H7 (cell line): ENCODE data around the gene ABI3. TPM values are rescaled to one million over a fixed set of nuclear protein-coding genes. Genes with fewer than 3 reads are reported as not detected.
"Not testable (repeated sequence)": the region's sequence is repeated elsewhere in the genome, so short reads cannot be mapped to it uniquely, and the experiment has no call there.

Experiments
- DNase-seq: peaks from one replicate; pipeline ENCODE4 v3.0.0; 2012
- H3K27me3 ChIP-seq: 2 replicates; pipeline ENCODE4 v1.6.0; 2011; ENCODE audit warnings: mild to moderate bottlenecking, low read length; ENCODE audit not compliant: control insufficient read depth, insufficient read depth
- H3K36me3 ChIP-seq: replicated peaks from 2 replicates; pipeline ENCODE4 v1.5.1; 2011; ENCODE audit warnings: low read length; ENCODE audit not compliant: control insufficient read depth, insufficient read depth
- H3K4me3 ChIP-seq: 2 replicates; pipeline ENCODE4 v1.5.1; 2011; ENCODE audit warnings: low read depth, mild to moderate bottlenecking, control low read depth, low read length, moderate library complexity; ENCODE audit not compliant: insufficient read depth
- total RNA-seq: library from RNA; depleted of rRNA; stranded (reverse); fragments of >200 nt; shearing (Covaris generic); gene quantifications from 2 replicates; pipeline ENCODE4 v1.2.3, GENCODE V29; 2014

ABI3 gene
- total RNA-seq, 1 experiment from 2014 or later: 2.7 TPM

GRCh38 chr17:49242813-49243212 lies 32.3 kb downstream of the ABI3 start:
- no peak for DNase-seq
- Histone ChIP-seq H3K27me3 (no peaks in the 10 kb centered on the region), H3K4me3 (no peak overlapping the region), H3K36me3 (no peaks in the 10 kb centered on the region)

GRCh38 chr17:49244839-49245238 lies 34.3 kb downstream of the ABI3 start:
- H3K36me3 ChIP-seq: no peaks in the 10 kb centered on the region
- no peak overlapping the region for H3K4me3 ChIP-seq
- H3K27me3 ChIP-seq: no peaks in the 10 kb centered on the region
- DNase-seq: no peak

DNA sequence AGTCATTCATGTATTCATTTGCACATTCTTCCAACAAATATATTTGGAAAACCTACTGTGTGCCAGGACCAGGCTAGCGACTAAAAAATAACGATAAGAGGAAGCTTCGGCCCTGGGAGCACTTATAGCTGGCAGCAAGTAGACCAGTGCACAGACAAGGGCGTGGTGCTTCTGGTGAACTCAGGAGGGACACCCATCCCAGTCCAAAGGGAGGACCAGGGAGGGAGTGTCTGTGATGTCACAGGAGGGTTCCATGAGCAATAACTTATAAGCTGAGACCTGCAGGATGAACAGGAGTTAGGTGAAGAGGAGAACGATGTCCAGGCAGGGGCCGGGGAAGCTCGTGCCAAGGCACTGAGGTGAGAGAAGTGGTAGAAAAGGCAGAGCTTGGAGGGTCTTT lies 37.4 kb downstream of the ABI3 start:
- Histone ChIP-seq H3K36me3 (no peaks in the 10 kb centered on the region), H3K27me3 (no peaks in the 10 kb centered on the region)
- DNase-seq: no peak

DNA sequence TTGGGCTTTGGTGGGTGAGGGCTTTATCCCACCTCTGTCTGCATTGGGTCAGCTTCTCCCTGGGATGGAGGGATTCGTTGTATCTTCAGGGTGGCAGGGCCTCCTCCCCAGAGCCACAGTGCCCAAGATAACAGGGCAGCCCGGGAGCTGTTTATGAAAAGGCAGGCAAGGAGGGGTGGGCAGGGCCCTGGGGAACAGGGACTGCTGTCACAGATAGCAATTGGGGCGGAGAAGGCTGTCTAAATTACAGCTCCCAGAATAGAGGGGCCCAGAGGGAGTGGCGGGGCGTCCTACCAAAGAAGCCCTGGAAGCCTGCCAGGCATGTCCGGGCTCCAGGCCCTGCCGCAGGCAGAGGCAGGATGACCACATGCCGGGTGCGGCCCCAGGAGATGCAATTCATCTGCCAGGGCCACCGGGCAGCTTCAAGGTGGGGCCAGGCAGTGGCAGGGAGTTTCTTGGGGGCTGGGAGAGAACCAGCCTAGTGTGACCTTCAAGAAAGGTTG lies 38.8 kb downstream of the ABI3 start:
- Histone ChIP-seq H3K27me3 (no peaks in the 10 kb centered on the region), H3K36me3 (no peaks in the 10 kb centered on the region), H3K4me3 (no peak overlapping the region)
- peak; percentile 45 for DNase-seq

More for the DNA sequence above, 37.4 kb downstream of the ABI3 start:
- no peak overlapping the region for H3K4me3 ChIP-seq

DNA sequence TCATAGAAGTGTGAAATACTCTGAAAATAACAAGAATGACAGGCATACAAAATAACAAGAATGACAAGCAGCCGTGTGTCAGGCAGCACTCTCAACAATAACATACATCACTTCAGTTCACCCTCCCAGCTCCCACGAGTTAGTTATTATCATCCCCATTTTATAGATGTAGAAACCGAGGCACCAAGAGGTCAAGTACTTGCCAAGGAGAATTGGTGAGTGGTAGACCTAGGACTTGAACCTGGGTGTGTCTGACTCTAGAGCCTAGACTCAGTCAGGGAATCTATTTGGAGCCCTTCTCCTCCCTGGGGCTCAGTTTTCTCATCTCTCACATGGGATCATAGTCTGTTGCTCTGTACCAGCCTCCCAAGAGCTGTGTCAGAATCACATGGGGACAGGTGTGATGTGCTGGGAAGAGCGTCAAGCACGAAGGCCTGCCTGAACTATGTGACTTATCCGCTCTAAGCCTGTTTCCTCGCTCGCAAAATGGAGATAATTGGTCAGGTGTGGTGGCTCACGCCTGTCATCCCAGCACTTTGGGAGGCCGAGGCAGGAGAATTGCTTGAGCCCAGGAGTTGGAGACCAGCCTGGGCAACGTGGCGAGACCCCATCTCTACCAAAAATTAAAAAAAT lies 39.5 kb downstream of the ABI3 start:
- no peak for DNase-seq
- Histone ChIP-seq H3K36me3 (no peaks in the 10 kb centered on the region), H3K27me3 (no peaks in the 10 kb centered on the region), H3K4me3 (no peak overlapping the region)

- no peaks in the 10 kb centered on the region for H3K36me3 ChIP-seq
- no peaks in the 10 kb centered on the region for H3K27me3 ChIP-seq
- DNase-seq: no peak
- H3K4me3 ChIP-seq: no peak overlapping the region
These were observed 41.7 kb downstream of the ABI3 start for GRCh38 chr17:49252148-49252695.

DNA sequence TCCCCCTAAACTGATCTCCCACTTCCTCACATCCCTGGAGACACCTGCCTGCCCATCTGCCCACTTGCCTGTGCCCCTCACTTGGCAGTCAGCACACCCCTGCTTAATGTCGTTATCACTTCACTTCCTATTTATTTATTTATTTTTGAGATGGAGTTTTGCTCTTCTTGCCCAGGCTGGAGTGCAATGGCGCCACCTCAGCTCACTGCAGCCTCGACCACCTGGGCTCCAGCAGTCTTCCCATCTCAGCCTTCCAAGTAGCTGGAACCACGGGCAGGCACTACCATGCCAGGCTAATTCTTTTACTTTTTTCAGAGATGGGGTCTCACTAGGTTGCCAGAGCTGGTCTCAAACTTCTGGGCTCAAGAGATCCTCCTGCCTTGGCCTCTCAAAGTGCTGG lies 43.6 kb downstream of the ABI3 start:
- no peaks in the 10 kb centered on the region for H3K36me3 ChIP-seq
- H3K27me3 ChIP-seq: no peaks in the 10 kb centered on the region
- DNase-seq: no peak
- H3K4me3 ChIP-seq: no peak overlapping the region

DNA sequence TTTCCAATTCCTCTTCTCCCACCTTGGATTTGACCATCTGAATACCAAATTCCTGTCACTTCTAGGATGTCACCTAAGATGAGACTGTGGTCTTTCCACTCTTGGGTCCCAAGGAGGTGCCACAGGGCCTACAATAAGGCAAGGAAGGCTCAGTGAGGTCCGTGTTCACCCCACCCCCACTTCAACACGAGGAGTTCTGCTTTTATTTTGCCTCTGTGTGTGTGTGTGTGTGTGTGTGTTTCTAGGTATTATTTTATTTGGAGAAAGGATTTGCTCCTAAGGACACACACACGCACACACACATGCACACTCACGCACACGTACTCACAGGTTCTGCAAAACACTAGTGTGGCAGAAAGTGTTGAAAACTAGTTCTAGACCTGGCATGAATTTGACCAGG lies 44.6 kb downstream of the ABI3 start:
- DNase-seq: no peak
- Histone ChIP-seq H3K27me3 (peaks cover 5% of the 10 kb centered on the region), H3K4me3 (no peak overlapping the region), H3K36me3 (no peaks in the 10 kb centered on the region)

DNA sequence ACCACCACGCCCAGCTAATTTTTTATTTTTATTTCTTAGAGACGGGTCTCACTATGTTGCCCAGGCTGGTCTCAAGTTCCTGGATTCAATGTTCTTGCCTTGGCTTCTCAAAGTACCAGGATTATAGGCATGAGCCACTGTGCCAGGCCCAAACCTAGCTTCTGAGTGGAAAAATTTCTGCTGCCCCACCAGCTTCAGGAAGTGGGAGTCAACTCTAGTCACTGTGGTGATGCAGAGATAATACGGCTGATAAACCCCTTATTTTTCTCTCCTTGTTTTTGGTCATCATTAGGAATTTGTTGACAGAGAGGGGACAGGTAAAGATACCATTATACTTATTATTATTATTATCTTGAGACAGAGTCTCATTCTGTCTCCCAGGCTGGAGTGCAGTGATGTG lies 47.9 kb downstream of the ABI3 start:
- peaks cover 15% of the 10 kb centered on the region for H3K27me3 ChIP-seq
- no peak overlapping the region for H3K4me3 ChIP-seq
- H3K36me3 ChIP-seq: no peaks in the 10 kb centered on the region
- no peak for DNase-seq

- Histone ChIP-seq H3K27me3 (peaks cover 15% of the 10 kb centered on the region), H3K4me3 (peak overlapping the region; percentile 52), H3K36me3 (no peaks in the 10 kb centered on the region)
- DNase-seq: no peak
These were observed 49.1 kb downstream of the ABI3 start for GRCh38 chr17:49259663-49260010.

DNA sequence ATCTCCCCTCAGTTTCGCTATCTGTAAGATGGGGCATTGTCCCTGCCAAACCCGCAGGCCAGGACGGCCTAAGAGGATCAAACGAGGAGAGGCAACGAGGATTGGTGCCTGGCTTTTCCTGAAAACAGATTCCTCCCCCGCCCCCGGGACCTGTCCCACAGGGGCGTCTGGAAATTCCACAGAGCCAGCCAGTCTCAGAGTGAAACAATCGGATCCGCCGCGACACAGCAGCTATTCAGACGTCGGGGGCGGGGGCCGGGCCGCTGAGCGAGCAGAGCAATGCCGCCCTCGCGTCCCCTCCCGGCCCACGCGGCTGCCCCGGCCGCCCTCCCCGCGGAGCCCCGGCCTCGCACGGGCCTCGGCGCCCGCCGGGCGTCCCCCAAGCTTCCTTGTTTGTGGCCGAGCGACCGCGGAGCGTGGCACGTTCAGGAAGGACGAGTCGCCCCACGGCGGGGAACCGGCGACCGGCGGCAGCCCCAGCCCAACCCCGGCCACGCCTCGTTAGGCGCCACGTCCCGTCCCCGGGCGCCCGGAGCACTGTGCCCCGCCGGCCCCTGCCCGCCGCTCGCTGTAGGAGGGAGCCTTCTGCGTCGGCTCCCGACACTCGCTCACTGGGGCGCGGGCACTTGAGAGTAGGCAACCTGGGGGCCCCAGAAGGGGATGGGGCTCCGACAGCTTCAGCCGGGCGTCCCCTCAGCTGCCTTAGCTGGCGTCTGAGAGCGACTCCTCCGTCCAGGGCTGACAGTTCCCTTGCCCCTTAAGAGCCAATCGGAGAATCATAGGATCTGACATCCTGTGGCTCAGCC lies 49.7 kb downstream of the ABI3 start:
- Histone ChIP-seq H3K27me3 (peaks cover 15% of the 10 kb centered on the region), H3K4me3 (peak overlapping the region; percentile 52), H3K36me3 (no peaks in the 10 kb centered on the region)
- DNase-seq: peak; percentile 83

DNA sequence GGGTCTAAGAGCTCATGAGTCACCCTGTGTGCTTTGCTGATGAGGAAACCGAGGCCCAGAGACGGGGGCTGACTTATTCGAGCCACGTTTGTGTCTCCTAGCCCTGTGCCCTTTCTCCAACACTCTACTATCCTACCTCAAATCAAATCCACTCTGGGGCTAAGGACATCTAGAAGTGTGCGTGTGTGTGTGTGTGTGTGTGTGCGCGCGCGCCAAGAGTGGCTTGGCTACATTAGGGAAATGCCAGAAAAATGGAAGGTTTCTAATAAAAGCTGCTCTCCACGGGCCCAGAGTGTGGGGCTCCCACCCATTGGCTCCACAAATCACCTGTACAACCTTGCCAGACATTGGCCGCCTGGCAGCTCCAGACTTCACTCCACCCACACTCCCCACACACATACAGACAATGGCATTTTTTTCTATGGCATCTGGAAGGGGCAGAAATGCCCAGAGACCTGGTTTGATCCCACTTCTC lies 50.3 kb downstream of the ABI3 start:
- Histone ChIP-seq H3K27me3 (peaks cover 15% of the 10 kb centered on the region), H3K36me3 (no peaks in the 10 kb centered on the region), H3K4me3 (peak overlapping the region; percentile 52)
- DNase-seq: no peak

DNA sequence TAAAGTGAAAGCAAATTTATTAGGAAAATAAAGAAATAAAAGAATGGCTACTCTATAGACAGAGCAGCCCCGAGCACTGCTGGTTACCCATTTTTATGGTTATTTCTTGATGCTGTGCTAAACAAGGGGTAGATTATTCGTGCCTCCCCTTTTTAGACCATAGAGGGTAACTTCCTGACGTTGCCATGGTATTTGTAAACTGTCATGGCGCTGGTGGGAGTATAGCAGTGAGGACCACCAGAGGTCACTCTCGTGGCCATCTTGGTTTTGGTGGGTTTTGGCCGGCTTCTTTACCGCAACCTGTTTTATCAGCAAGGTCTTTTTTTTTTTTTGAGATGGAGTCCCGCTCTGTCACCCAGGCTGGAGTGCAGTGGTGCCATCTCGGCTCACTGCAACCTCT lies 51.0 kb downstream of the ABI3 start:
- not testable (repeated sequence) for H3K36me3 ChIP-seq, H3K4me3 ChIP-seq, DNase-seq
- peaks cover 15% of the 10 kb centered on the region for H3K27me3 ChIP-seq

GRCh38 chr17:49266233-49266632 lies 55.7 kb downstream of the ABI3 start:
- no peak for DNase-seq
- Histone ChIP-seq H3K27me3 (no peaks in the 10 kb centered on the region), H3K4me3 (no peak overlapping the region), H3K36me3 (no peaks in the 10 kb centered on the region)

DNA sequence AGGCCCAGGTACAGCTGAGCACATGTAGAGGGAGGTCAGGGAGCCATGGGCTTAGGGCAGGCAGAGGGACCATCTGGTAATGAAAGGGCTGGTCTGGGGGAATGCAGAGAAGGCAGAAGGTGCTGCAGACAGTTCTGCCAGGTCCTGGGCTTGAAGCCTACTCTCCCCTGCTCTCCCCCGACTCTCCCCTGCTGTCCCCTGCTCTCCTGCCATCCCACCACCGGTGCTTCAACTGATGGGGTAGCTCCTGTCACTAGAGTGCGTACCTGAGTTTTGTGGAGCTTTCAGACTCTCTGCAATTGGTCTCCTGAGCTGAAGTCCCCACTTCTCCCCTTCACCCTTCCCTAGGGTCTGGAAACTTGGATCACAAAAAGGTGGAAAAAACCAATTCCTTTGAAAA lies 57.4 kb downstream of the ABI3 start:
- H3K27me3 ChIP-seq: no peaks in the 10 kb centered on the region
- H3K4me3 ChIP-seq: no peak overlapping the region
- no peaks in the 10 kb centered on the region for H3K36me3 ChIP-seq
- DNase-seq: no peak
